IPS-18c (cell line): Measurements from ENCODE around the gene ADCYAP1R1.

Source experiments
- H3K4me3 ChIP-seq: 2 replicates; pipeline ENCODE4 v1.7.0; 2013; ENCODE audit warnings: low read depth, mild to moderate bottlenecking, low read length, moderate library complexity; ENCODE audit not compliant: insufficient read depth
- H3K9me3 ChIP-seq: one replicate; pipeline ENCODE4 v1.6.1; 2013; ENCODE audit warnings: mild to moderate bottlenecking, low read length, moderate library complexity; ENCODE audit not compliant: control insufficient read depth, insufficient read depth

ADCYAP1R1 gene

GRCh38 chr7:31051598-31052486 lies at the start of gene ADCYAP1R1:
ADCYAP1R1 (plus strand) TSS chr7:31052308; CDS start chr7:31063265, 10,957 bp downstream.
- Histone ChIP-seq H3K9me3 (no peaks in the 10 kb centered on the region), H3K4me3 (peak within 1 kb of the TSS; percentile 66)

GRCh38 chr7:31003097-31003496 lies 49.0 kb upstream of the ADCYAP1R1 start:
- no peak overlapping the region for H3K4me3 ChIP-seq
- H3K9me3 ChIP-seq: peaks cover 2% of the 10 kb centered on the region

- H3K4me3 ChIP-seq: no peak overlapping the region
- H3K9me3 ChIP-seq: peaks cover 2% of the 10 kb centered on the region
Observed at GRCh38 chr7:31003721-31004120, 48.4 kb upstream of the ADCYAP1R1 start.

GRCh38 chr7:31004393-31004792 lies 47.7 kb upstream of the ADCYAP1R1 start:
- Histone ChIP-seq H3K4me3 (no peak overlapping the region), H3K9me3 (peaks cover 2% of the 10 kb centered on the region)

GRCh38 chr7:31006857-31007256 lies 45.3 kb upstream of the ADCYAP1R1 start:
- peaks cover 2% of the 10 kb centered on the region for H3K9me3 ChIP-seq
- H3K4me3 ChIP-seq: no peak overlapping the region

- Histone ChIP-seq H3K9me3 (peaks cover 2% of the 10 kb centered on the region), H3K4me3 (no peak overlapping the region)
Observed at GRCh38 chr7:31007634-31008033, 44.5 kb upstream of the ADCYAP1R1 start.

GRCh38 chr7:31014826-31015225 lies 37.3 kb upstream of the ADCYAP1R1 start:
- H3K9me3 ChIP-seq: no peaks in the 10 kb centered on the region
- no peak overlapping the region for H3K4me3 ChIP-seq

- H3K4me3 ChIP-seq: no peak overlapping the region
- no peaks in the 10 kb centered on the region for H3K9me3 ChIP-seq
Observed at GRCh38 chr7:31017032-31017675, 35.0 kb upstream of the ADCYAP1R1 start.

- Histone ChIP-seq H3K4me3 (no peak overlapping the region), H3K9me3 (no peaks in the 10 kb centered on the region)
Observed at GRCh38 chr7:31017721-31018120, 34.4 kb upstream of the ADCYAP1R1 start.

GRCh38 chr7:31019509-31019908 lies 32.6 kb upstream of the ADCYAP1R1 start:
- H3K4me3 ChIP-seq: no peak overlapping the region
- H3K9me3 ChIP-seq: no peaks in the 10 kb centered on the region

- Histone ChIP-seq H3K4me3 (no peak overlapping the region), H3K9me3 (no peaks in the 10 kb centered on the region)
Observed at GRCh38 chr7:31020161-31020560, 31.9 kb upstream of the ADCYAP1R1 start.

GRCh38 chr7:31020652-31021051 lies 31.5 kb upstream of the ADCYAP1R1 start:
- Histone ChIP-seq H3K9me3 (no peaks in the 10 kb centered on the region), H3K4me3 (no peak overlapping the region)

- H3K9me3 ChIP-seq: no peaks in the 10 kb centered on the region
- no peak overlapping the region for H3K4me3 ChIP-seq
Observed at GRCh38 chr7:31022117-31022516, 30.0 kb upstream of the ADCYAP1R1 start.

GRCh38 chr7:31022726-31023125 lies 29.4 kb upstream of the ADCYAP1R1 start:
- Histone ChIP-seq H3K4me3 (no peak overlapping the region), H3K9me3 (no peaks in the 10 kb centered on the region)

GRCh38 chr7:31023877-31024276 lies 28.2 kb upstream of the ADCYAP1R1 start:
- no peaks in the 10 kb centered on the region for H3K9me3 ChIP-seq
- no peak overlapping the region for H3K4me3 ChIP-seq

- no peaks in the 10 kb centered on the region for H3K9me3 ChIP-seq
- no peak overlapping the region for H3K4me3 ChIP-seq
Observed at GRCh38 chr7:31027161-31027965, 24.7 kb upstream of the ADCYAP1R1 start.

- no peaks in the 10 kb centered on the region for H3K9me3 ChIP-seq
- H3K4me3 ChIP-seq: no peak overlapping the region
Observed at GRCh38 chr7:31028006-31028405, 24.1 kb upstream of the ADCYAP1R1 start.
